ENCODE results near the gene MYO15B.

Gene MYO15B

DNA sequence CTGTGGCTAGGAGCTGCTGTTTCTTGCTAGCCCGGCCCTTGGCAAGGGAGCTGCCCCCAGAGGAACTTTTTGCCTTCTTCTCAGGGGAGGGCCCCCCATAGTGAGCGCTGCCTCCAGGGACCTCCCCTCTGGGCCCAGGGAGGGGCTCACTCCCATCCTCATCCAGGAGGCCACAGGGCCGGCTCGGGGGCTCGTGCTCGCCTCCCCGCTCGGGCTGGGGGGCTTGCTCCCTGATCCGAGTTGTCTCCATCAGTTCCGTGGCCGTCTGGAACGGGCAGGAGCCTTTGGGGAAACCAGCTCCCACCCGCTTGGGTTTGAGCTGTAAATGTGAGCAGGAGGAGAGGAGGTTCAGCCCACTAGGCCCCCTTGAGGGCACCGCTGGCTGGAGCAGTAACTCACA lies 41.6 kb downstream of the MYO15B start:
- no peaks in the 10 kb centered on the region for H3K36me3 ChIP-seq (ENCODE audit: insufficient read depth, low read length)
- TF ChIP-seq EZH2phosphoT487 (IDR thresholded peaks at IDR 0.05; ENCODE audit: borderline replicate concordance): no peak
- TF ChIP-seq, protein P1, sequence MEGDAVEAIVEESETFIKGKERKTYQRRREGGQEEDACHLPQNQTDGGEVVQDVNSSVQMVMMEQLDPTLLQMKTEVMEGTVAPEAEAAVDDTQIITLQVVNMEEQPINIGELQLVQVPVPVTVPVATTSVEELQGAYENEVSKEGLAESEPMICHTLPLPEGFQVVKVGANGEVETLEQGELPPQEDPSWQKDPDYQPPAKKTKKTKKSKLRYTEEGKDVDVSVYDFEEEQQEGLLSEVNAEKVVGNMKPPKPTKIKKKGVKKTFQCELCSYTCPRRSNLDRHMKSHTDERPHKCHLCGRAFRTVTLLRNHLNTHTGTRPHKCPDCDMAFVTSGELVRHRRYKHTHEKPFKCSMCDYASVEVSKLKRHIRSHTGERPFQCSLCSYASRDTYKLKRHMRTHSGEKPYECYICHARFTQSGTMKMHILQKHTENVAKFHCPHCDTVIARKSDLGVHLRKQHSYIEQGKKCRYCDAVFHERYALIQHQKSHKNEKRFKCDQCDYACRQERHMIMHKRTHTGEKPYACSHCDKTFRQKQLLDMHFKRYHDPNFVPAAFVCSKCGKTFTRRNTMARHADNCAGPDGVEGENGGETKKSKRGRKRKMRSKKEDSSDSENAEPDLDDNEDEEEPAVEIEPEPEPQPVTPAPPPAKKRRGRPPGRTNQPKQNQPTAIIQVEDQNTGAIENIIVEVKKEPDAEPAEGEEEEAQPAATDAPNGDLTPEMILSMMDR (conservative IDR thresholded peaks at IDR 0.05; ENCODE audit: low read length): no peak
- no peak overlapping the region for H2AFZ ChIP-seq (ENCODE audit: low read length)
- no peaks in the 10 kb centered on the region for H4K20me1 ChIP-seq (ENCODE audit: insufficient read depth, low read length, poor library complexity, severe bottlenecking)
- H3K9ac ChIP-seq (ENCODE audit: low read depth, low read length, poor library complexity, severe bottlenecking): no peak overlapping the region
- H3K27me3 ChIP-seq (ENCODE audit: insufficient read depth, low read length, poor library complexity, severe bottlenecking): no peaks in the 10 kb centered on the region
- no peak overlapping the region for H3K4me3 ChIP-seq (ENCODE audit: low read length, poor library complexity, severe bottlenecking)
- no peaks in the 10 kb centered on the region for H3K79me2 ChIP-seq (ENCODE audit: insufficient read depth, low read length)
- no peaks in the 10 kb centered on the region for H3F3A ChIP-seq (ENCODE audit: low read depth)
- H3K4me1 ChIP-seq (ENCODE audit: insufficient read depth, low read length, poor library complexity, severe bottlenecking): peaks cover 10% of the 10 kb centered on the region
- H3K9me2 ChIP-seq (replicated peaks; ENCODE audit: low read depth, low read length): no peaks in the 10 kb centered on the region
- H3K9me3 ChIP-seq (ENCODE audit: insufficient read depth, low read depth, low read length): no peaks in the 10 kb centered on the region
- no peak overlapping the region for H3K4me2 ChIP-seq (ENCODE audit: low read depth, low read length, poor library complexity, severe bottlenecking)

DNA sequence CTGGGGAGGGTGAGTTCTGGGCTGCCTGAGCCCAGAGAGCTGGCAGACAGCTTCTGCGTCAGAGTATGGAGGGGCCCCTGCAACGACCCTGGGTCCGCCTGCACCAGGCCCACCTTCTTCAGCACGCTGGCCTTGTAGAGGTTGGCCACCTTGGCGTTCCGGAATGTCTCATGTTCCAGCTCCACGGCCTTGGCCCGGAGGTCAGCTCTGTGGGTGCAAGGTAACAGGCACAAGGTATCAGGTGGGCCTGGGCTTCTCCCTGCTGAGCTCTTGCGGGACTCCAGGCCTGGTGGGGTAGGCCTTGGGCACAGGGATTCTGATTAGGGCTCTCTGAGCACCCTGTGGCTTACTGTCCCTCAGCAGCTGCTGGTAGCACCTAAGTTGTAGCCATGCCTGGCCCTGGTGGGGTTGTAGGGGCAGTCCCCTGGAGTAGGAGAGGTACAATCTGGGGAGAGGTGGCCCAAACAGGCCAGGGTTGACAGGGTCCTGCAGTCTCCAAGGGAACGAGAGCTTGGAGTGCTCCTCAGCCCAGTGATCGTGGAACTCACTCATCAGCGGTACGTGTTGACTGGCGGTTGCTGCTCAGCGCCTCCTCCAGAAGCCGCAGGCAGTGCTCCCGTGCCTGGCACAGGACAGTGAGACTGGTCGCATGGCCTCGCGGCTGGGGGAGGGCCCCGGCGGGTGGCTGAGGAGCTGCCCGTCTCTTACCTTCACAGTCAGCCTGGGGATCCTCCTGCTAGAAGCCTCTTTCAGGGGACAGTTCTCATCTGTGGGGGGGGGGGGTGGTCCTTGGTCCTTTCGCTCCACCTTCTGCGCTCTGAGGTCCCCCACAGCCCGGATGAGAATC lies 42.7 kb downstream of the MYO15B start:
- no peak overlapping the region for H2AFZ ChIP-seq (ENCODE audit: low read length)
- no peaks in the 10 kb centered on the region for H4K20me1 ChIP-seq (ENCODE audit: insufficient read depth, low read length, poor library complexity, severe bottlenecking)

GRCh38 chr17:75631353-75631752 lies 43.8 kb downstream of the MYO15B start:
- Histone ChIP-seq H3K36me3 (ENCODE audit: insufficient read depth, low read length) (no peaks in the 10 kb centered on the region), H3K27me3 (ENCODE audit: insufficient read depth, low read length, poor library complexity, severe bottlenecking) (no peaks in the 10 kb centered on the region), H2AFZ (ENCODE audit: low read length) (no peak overlapping the region), H3K9ac (ENCODE audit: low read depth, low read length, poor library complexity, severe bottlenecking) (no peak overlapping the region), H3K9me3 (ENCODE audit: insufficient read depth, low read depth, low read length) (no peaks in the 10 kb centered on the region), H3K4me1 (ENCODE audit: insufficient read depth, low read length, poor library complexity, severe bottlenecking) (peaks cover 13% of the 10 kb centered on the region), H3K9me2 (replicated peaks; ENCODE audit: low read depth, low read length) (no peaks in the 10 kb centered on the region), H3K79me2 (ENCODE audit: insufficient read depth, low read length) (no peaks in the 10 kb centered on the region), H3K4me2 (ENCODE audit: low read depth, low read length, poor library complexity, severe bottlenecking) (no peak overlapping the region), H3K4me3 (ENCODE audit: low read length, poor library complexity, severe bottlenecking) (no peak overlapping the region), H3F3A (ENCODE audit: low read depth) (no peaks in the 10 kb centered on the region), H4K20me1 (ENCODE audit: insufficient read depth, low read length, poor library complexity, severe bottlenecking) (no peaks in the 10 kb centered on the region)
- TF ChIP-seq, protein P1 (conservative IDR thresholded peaks at IDR 0.05; ENCODE audit: low read length): no peak
- TF ChIP-seq EZH2phosphoT487 (IDR thresholded peaks at IDR 0.05; ENCODE audit: borderline replicate concordance): no peak

More for the DNA sequence above, 42.7 kb downstream of the MYO15B start:
- Histone ChIP-seq H3K27me3 (ENCODE audit: insufficient read depth, low read length, poor library complexity, severe bottlenecking) (no peaks in the 10 kb centered on the region), H3K9me2 (replicated peaks; ENCODE audit: low read depth, low read length) (no peaks in the 10 kb centered on the region), H3K9me3 (ENCODE audit: insufficient read depth, low read depth, low read length) (no peaks in the 10 kb centered on the region), H3K9ac (ENCODE audit: low read depth, low read length, poor library complexity, severe bottlenecking) (no peak overlapping the region), H3K79me2 (ENCODE audit: insufficient read depth, low read length) (no peaks in the 10 kb centered on the region), H3F3A (ENCODE audit: low read depth) (no peaks in the 10 kb centered on the region), H3K36me3 (ENCODE audit: insufficient read depth, low read length) (no peaks in the 10 kb centered on the region), H3K4me1 (ENCODE audit: insufficient read depth, low read length, poor library complexity, severe bottlenecking) (peaks cover 13% of the 10 kb centered on the region), H3K4me3 (ENCODE audit: low read length, poor library complexity, severe bottlenecking) (no peak overlapping the region), H3K4me2 (ENCODE audit: low read depth, low read length, poor library complexity, severe bottlenecking) (no peak overlapping the region)
- no peak for TF ChIP-seq EZH2phosphoT487 (IDR thresholded peaks at IDR 0.05; ENCODE audit: borderline replicate concordance)
- TF ChIP-seq, protein P1 (conservative IDR thresholded peaks at IDR 0.05; ENCODE audit: low read length): no peak
